ENCODE data around the gene ATPAF1.
"Not testable (repeated sequence)": the region's sequence is repeated elsewhere in the genome, so short reads cannot be mapped to it uniquely, and the experiment has no call there.

Gene ATPAF1, protein sequence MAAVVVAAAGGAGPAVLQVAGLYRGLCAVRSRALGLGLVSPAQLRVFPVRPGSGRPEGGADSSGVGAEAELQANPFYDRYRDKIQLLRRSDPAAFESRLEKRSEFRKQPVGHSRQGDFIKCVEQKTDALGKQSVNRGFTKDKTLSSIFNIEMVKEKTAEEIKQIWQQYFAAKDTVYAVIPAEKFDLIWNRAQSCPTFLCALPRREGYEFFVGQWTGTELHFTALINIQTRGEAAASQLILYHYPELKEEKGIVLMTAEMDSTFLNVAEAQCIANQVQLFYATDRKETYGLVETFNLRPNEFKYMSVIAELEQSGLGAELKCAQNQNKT

DNA sequence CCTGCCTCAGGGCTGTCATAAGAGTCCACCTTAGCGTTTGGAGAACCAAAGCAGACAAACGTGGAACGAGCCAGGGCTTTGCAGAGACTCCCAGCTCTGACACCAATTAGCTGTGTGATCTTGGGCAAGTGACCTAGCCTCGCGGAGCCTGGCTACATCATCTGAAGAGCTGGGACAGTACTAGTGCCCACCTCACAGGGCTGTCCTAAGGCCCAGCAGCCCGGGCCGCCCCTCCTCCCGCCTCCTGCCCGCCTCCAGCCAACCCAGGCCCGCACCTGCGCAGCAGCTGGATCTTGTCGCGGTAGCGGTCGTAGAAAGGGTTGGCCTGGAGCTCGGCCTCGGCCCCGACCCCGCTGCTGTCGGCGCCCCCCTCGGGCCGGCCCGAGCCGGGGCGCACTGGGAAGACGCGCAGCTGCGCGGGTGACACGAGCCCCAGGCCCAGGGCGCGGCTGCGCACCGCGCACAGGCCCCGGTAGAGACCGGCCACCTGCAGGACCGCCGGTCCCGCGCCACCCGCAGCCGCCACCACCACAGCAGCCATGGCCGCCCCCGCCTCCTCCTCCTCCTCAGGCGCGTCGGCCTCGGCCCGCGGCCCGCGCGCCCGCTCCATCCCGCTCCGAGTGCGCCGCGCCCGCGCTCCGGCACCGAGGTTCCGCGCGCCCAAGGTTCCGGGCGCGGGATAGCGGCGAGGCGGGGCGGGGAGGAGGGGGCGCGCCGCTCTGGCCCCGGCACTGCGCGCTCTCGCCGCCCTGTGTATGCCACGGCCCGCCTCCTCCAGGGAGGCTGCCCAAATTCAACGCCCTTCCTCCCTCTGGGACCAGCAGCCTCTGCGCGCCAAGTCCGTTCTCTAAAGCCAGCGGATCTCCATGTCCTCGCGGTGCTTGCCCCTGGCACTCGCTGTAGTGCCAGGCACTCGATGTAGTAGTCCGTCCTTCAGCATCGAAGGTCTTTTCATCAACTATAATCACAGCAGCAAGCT, at the start of gene ATPAF1:
ATPAF1 (minus strand) TSS at position 583 of the 979 bp plus-strand sequence; CDS start at position 541, 42 bp downstream.
- no peak for DNase-seq (ENCODE audit: low read depth)

GRCh38 chr1:46717654-46718053, 49.5 kb upstream of the ATPAF1 start:
- DNase-seq (ENCODE audit: low read depth), result no peak

DNA sequence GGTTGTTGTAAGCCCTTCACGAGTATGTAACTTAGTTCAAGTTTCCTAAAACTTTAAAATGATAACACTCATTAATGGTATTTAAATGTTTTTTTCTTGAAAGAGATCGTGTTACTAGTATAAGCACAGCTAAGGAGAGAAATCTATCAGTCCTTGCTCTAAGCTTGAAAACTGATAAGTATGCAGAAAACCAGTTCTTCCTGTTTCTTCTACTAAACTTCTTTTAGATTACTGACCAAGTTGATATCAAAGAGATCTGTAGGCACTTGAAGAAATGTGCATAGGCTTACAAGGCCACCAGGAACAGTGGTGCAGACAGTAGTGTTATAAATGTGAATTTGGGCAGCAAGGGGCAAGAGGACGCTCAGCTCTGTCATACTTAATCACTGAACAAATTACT, 46.8 kb upstream of the ATPAF1 start:
- DNase-seq (ENCODE audit: low read depth), result no peak

DNA sequence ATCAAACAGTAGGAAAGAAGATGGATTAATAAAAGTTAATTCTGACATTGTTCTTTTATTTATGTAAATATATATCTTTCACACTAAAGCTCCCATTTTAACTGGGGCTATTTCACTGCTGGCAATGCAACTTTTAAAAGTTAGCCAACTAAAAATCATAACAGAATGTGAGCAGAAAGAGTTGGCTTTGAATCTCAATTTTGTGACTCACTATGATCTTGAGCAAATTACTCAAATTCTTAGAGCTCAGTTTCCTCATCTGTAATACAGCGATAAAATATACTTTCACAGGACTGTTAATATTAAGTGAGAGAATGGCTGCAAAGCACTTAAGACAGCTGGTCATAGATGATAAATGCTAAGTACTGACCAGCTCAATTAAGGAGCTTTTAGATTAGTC, 40.0 kb upstream of the ATPAF1 start:
- DNase-seq (ENCODE audit: low read depth), result no peak

- DNase-seq (ENCODE audit: low read depth), result no peak
Observed at GRCh38 chr1:46705408-46705807, 37.2 kb upstream of the ATPAF1 start.

DNA sequence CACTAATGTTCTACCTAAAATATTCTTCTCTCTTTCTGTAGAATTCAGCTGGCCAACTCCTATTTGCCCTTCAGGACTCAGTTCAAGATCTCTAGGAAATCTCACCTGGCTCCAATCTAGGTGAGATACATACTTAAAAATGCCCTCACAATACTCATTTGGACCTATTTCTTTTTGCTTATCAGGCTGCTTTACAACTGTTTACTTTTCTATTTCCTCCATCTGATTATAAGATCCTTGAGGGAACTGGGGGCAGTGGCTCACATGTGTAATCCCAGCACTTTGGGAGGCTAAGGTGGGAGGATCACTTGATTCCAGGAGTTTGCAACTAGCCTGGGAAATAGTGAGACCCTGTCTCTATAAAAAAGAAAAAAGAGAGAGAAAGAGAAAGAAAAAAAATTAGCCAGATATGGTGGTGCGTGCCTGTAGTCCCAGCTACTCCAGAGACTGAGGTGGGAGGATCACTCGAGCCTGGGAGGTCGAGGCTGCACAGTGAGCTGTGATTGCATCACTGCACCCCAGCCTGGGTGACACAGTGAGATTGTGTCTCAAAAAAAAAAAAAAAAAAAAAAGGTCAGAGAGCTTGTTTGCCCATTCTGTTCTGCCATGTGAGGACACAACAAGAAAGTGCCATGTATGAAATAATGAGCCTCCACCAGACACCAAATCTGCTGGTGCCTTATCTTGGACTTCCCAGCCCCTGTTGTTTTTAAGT, 35.9 kb upstream of the ATPAF1 start:
- DNase-seq (ENCODE audit: low read depth), result no peak

GRCh38 chr1:46699666-46700065, 31.5 kb upstream of the ATPAF1 start:
- DNase-seq (ENCODE audit: low read depth), result no peak

GRCh38 chr1:46697053-46697452, 28.9 kb upstream of the ATPAF1 start:
- DNase-seq (ENCODE audit: low read depth), result no peak

DNA sequence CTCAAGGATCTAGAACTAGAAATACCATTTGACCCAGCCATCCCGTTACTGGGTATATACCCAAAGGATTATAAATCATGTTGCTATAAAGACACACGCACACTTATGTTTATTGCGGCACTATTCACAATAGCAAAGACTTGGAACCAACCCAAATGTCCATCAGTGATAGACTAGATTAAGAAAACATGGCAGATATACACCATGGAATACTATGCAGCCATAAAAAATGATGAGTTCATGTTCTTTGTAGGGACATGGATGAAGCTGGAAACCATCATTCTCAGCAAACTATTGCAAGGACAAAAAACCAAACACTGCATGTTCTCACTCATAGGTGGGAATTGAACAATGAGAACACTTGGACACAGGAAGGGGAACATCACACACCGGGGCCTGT, 26.5 kb upstream of the ATPAF1 start:
- not testable (repeated sequence) for DNase-seq (ENCODE audit: low read depth)

DNA sequence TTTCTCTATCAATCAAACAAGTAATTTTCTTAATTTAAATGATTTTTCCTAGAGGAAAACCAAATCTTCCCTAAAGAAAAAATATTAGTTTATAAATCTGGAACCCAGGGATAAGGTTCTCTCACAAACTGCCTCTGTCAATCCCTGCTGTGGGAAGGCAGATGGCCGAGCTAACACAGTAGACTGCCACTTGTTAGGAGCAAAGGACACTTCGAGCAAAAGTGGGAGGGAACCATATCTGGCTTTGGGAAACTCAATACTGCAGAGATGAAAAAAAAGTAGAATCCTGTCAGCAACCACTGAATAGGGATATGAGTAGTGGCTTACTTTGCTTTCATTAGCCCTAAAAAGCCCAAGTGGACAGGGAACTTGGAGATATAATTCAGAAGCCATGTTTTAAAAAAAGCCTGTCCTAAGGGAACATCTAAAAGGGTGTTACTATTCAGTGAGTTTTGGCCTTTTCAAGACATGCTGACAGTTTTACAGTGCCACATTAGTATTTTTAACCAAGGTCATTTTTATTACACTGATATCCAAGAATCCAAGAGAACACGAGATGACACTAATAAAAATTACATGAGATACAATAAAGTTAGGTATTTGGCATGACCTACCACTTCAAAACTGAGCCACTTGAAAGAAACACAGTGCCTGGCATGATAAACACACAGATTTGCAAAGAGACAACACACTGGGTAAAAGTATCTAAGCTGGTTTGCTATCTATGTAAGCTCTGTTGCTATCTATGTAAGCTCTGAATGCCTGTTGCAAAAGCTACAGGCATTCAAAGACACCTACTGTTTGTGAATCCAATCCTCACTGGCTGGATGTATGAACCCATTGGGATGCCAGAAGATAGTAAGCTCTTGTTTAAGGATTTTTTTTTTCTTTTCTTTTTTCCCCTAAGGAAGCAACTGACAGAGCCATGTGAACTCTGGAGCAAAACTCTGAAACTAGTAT, 24.9 kb upstream of the ATPAF1 start:
- no peak for DNase-seq (ENCODE audit: low read depth)

GRCh38 chr1:46691997-46692790, 24.0 kb upstream of the ATPAF1 start:
- DNase-seq (ENCODE audit: low read depth), result no peak

GRCh38 chr1:46690931-46691421, 22.8 kb upstream of the ATPAF1 start:
- DNase-seq (ENCODE audit: low read depth), result no peak

DNA sequence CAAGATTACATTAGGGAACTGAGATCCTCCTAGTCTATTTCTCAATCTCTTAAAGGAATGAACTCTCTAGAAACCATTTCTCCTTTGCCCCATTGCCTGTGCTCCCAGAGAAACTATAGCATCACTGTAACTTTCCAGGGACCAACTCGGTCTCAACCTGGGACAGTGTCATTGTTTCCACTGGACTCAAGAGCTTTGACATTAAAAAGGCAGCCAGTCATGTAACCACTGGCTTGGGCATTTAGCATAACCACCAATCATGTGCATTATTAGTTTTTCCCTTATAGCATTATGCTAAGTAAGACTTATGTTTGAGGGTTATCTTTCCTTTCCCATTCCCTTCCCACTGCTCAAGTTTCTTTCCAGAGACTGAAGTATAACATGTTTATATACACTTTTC, 21.7 kb upstream of the ATPAF1 start:
- DNase-seq (ENCODE audit: low read depth), result no peak

- DNase-seq (ENCODE audit: low read depth), result no peak
Observed at GRCh38 chr1:46689356-46689755, 21.2 kb upstream of the ATPAF1 start.

- DNase-seq (ENCODE audit: low read depth), result no peak
Observed at GRCh38 chr1:46687921-46688509, 19.9 kb upstream of the ATPAF1 start.

DNA sequence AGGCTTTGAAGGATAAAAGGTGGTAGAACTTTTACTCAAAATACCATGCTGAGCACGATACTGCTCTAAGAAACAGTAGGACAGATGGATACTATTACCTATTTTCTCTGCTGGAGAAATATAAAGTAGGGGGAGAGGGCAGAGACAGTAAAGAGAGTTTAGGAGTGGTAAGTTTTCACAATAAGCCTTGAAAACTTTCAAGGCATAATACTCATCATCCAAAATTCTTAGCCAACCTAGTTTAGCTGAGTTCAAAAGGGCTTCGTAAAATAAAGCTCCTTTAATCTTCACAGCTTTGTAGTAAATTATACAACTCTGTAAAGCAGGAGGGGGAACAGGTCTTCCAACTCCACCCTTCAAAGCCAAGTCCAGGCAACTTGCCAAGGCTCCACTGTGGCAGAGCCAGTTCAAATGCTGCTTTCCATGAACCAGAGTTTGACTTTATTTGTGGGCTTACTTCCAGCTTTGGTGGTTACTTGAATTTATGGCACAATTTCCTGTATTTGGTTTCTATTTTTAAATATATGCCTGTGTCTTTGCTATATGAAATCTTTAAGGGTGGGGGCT, 19.0 kb upstream of the ATPAF1 start:
- no peak for DNase-seq (ENCODE audit: low read depth)

DNA sequence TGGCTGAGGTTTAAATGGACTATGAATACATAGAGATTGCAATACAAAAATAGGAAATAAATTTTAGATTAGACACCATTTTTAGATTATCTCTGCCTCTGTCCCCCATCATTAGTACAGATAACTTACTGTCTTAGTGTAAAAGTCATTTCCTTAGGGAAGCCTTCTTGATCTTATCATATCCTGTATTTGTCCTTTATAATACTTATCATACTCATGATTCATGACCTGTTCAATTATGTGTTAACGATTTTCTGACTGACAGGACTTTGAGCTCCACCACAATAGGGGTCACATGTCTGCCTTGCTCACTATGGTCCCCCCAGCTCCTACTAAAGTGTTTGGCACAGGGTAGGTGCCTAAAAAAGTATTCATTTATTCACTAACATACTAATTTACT, 18.1 kb upstream of the ATPAF1 start:
- DNase-seq (ENCODE audit: low read depth), result no peak

DNA sequence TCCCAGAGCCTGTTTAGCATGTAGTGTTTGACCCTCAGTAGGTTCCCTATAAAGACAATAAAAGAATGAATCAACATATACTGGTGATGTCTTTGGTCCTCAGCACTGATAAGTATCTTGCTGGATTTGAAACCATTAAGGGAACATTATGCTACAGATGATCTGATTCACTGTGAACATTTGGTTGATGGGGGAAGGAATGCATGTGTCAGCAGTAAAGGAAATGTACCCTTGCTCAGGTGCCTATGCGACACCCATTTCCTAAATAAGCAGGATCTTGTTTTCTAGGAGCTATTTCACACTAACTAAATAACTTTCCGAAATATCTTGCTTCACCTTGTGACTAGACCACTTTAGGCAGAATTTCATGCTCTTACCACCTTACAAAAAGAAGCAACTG, 16.5 kb upstream of the ATPAF1 start:
- no peak for DNase-seq (ENCODE audit: low read depth)

- no peak for DNase-seq (ENCODE audit: low read depth)
Observed at GRCh38 chr1:46682064-46682463, 13.9 kb upstream of the ATPAF1 start.
